ENCODE data around the gene GRN.

The GRN gene

GRCh38 chr17:44344939-44345453 lies at the start of gene GRN:
Gene GRN, plus strand, starts transcription at chr17:44345302. Its CDS starts 3,863 bp downstream, at chr17:44349165.
- DNase-seq: peak; percentile 74

DNA sequence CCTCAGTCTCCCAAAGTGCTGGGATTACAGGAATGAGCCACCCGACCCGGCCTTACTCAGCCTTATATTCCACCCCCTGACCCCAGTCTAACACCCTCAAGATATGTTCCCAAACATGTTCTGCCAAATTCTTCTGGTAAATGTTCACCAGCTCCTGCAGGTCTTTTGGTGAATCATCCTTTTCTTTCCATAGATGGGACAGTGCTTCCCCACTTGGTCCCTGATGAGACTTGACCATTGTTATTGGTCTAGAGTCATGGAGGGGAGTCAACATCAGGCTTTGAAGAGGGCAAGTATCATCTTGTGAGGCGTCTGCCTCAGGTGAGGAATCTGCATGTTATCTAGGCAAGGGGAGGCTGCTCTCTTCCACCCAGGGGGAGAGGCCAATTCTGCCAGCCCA lies 47.1 kb upstream of the GRN start:
- DNase-seq: no peak

- no peak for DNase-seq
These were observed 40.5 kb upstream of the GRN start for GRCh38 chr17:44304651-44305050.

DNA sequence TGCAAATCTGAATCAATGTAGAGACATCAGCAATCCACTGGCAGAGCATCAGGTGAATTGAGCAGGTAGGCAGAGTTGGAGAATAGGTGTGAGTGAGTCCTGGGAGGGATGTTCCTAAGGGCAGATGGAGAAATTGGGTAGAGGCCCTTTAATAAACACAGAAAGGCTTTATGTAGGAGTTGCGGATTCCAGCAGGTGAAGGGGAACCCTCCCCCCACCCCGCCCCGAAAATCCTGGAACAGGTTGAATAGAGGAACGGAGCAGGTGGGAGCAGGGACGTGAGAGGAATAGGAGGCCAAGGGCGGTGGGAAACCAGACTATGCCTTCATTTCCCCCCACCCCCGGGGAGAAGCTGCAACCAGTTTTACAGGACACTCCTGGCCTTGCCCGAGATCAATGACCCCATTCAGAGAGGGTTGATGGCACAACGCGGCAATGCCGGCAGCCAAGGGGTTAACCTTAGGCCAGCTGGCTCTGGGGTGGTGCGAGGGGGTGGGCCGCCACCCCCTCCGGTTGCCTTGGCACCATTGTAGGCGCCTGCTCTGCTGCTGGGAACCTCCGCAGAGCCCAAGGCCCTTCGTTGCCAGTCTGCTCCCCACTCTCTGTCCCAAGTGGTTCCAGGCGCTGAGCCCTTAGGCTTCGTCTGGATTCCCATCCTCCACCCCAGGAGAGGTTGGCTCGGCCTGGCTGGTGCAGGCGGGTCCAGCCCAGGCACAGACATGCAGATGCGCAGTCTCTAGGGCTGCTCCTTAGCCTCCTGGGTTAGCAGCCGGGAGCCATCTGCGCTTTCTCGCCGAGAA lies 37.5 kb upstream of the GRN start:
- no peak for DNase-seq

DNA sequence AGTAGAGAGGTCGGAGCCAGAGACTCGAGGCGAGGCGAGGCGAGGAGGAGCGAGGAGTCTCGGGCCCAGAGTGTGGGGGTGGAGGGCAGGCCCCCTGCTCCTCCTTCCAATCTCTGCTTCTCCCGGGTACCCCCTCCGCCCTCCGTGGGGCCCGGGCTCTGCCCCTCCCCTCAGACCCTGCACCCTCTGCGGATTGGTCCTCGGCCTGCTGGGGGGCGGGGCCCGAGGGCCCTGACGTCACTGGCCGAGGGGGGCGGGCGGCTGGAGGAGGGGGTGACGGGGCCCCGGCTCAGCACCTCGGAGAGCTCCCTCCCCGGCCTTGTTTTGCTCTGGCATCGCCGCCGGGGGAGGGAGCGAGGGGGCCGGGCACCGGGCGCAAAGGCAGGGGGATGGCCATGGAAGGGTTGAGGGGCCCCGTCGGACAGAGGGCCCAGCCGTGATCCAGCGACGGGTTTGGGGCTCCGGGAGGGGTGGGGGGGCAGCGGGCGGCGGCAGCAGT lies 36.7 kb upstream of the GRN start, which contains the start of gene RUNDC3A:
RUNDC3A (plus strand) TSS at position 282 of the 499 bp plus-strand sequence. CDS start 232 bp downstream, outside the sequence.
- peak; percentile 78 for DNase-seq

- no peak for DNase-seq
These were observed 36.2 kb upstream of the GRN start for GRCh38 chr17:44308865-44309264.

- no peak for DNase-seq
These were observed 35.6 kb upstream of the GRN start for GRCh38 chr17:44309472-44309871.

- no peak for DNase-seq
These were observed 34.9 kb upstream of the GRN start for GRCh38 chr17:44310188-44310587.

DNA sequence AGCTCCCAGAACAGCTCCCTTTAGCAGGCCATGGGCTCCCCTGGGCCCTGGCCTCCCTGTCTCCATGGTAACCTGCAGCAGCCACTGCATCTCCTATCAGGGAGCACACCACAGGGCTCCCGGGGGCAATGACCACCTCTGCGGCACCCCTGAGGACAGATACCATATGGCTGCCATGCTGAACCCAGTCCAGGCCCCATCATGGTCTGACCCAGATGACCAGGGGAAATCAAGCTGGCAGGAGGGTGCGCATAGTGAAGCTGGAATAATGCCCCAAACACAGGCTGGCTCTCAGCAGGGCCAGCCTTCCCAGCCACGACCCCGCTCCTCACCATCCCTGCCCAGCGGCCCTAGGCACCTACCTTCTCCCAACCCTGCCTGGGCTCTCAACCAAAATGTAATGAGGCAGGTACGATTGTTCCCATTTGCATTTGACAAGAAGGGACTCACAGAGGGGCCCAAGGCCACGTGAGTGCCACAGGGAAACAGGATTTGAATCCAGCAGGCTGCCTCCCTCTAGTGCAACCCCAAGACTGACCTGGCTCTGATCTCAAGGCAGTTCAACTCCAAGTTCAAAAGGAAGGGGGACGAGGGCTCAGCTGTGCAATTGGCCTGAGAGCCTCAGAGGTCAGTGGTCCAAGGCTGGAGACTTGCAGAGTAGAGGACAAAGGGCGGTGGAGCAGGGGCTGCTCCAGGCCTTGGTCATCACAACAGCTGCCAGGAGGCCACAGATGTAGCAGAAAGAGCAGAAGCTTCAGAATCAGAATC lies 34.3 kb upstream of the GRN start:
- no peak for DNase-seq

DNA sequence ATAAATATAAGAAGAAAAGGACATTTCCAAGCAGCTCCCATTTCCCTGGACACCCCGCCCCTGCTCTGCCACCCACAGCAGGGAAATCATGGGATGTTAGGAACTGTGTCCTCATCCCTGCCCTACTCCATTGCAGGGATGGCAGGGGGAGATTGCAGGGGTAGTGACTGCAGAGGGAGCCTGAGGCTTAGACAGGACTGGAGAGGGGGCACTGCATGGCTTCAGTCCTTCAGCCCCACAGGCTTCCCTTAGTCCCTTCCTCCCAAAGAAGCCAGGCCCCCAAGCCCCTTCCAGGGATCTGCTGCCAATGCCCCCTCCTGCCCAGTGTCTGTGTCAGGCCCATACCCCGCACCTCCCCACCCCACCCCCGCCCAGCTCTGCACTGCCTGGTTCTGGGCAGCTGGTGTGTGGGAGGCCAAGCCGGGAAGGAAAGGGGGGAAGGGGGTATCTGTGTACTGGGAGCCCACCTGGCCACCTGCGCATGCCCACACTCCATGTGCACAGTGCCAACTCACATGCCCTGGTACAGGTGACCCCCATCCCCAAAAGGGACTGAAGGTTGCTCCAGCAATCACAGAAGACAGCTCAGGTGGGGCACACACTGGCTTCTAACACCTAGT lies 33.4 kb upstream of the GRN start:
- no peak for DNase-seq

DNA sequence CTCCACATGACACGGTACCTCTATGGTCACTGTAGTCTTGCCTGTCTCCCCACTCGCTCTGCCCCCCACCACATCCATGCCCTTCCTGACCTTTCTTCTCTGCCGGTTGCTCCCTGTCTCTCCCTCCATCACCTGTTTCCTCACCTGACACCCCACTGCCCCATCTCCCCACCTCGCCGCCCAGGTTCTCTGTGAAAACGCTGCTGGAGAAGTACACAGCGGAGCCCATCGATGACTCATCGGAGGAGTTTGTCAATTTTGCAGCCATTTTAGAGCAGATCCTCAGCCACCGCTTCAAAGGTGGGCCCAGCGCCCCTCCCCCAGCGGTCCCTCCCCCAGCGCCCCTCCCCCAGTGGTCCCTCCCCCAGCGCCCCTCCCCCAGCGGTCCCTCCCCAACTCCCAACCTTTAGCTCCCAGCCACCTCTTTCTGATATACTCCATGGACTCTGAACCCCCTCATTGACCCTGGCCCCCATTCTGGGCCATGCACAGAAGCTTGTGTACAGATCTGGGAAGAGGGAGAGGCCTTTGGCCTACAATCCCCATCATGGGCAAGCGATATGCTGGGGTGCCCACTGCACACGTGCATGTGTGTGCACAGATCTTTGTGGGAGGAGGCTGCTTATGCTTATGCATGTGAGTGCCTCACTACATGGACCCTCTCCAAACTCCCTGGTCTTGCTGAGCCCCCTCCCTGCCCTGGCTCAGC lies 32.6 kb upstream of the GRN start:
- no peak for DNase-seq

DNA sequence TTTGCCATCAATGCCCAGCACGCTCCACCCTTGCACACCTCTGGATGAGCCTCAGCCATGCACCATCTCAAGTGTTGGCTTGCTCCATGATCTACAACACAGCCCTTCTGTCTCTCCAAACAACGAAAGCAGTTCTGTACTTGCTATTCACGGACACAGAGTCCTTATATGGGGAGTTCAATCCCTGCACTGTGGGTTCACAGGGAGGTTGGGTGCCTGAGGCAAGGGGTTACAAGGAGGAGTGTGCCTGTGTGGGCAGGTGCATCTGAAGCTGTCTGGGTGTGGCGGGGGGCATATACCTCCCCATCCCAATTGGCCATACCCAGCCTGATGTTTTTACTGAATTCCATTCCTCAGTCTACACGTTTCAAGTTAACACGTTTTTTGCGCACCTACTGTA lies 31.1 kb upstream of the GRN start:
- no peak for DNase-seq

DNA sequence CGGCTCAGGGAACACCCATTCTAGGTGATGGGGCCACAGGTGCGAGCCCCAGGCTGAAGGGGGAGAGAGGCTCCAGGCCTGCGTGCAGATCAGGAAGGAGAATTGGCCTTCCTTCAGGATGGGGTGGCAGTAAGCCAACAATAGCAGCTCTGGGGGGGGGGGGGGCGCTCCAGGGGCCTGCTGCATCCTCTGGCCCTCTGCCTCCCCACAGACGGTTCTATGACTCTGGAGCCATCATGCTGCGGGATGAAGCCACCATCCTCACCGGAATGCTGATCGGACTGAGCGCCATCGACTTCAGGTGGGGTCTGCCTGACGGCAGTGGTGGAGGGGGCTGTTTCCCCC lies 30.6 kb upstream of the GRN start:
- no peak for DNase-seq

DNA sequence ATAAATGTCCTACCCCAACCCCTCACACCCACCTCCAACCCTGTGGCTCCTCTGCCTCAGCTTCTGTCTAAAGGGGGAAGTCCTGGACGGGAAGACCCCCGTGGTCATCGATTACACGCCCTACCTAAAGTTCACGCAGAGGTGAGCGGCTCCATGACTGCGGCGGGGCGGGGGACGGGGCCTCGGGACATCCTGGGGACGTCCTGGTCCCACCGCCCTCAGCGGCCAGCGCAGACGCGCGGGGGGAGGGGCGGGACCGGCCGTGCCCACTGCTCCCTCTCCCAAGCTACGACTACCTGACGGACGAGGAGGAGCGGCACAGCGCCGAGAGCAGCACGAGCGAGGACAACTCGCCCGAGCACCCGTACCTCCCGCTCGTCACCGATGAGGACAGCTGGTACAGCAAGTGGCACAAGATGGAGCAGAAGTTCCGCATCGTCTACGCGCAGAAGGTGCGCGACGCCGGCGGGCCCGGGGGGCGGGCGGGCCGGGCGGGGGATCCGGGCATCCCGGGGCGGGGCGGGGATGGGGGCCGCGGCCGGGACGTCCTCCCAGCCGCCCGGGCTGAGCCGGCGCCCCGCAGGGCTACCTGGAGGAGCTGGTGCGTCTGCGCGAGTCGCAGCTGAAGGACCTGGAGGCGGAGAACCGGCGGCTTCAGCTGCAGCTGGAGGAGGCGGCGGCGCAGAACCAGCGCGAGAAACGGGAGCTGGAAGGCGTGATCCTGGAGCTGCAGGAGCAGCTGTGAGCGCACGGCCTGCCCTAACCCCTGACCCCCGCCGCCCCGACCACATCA lies 30.0 kb upstream of the GRN start:
- DNase-seq: no peak

DNA sequence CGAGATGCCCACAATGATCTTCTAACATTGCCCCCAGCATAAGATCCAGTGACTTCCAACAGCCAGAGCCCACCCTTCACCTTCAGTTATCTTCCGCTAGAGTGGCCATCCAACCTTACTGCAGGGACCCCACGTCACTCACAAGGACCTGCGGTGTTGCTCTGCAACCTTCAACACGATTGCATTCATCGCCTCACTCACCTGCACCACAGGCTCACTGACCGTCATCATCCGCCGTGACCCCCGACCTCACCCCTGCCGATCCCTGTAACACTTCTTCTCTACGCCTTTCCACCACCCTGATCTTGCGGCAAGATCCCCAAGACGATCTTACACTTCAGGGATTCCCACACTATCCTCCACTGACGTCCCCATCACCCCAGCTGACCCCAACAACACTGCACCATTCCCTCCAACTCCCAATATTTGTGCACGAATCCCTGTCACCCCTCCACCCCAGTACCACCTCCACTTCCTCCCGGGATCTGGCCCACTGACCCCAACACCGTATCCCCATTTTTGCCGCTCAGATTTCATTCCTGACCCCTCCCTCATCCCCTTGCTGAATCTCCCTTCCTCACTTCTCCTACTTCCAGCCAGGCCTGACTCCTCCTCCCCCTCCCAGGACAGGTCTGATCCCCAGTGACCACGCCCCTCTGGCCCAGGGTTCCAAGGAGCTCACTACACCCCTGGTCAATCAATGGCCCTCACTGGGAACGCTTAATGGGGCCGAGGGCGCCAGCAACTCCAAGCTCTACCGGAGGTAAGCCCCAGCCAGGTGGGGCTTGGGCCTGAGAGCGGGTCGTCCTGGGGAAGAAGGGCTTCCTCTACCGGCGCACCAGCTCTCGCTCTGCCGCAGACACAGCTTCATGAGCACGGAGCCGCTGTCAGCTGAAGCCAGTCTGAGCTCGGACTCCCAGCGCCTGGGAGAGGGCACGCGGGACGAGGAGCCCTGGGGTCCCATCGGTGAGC lies 29.1 kb upstream of the GRN start:
- DNase-seq: no peak

DNA sequence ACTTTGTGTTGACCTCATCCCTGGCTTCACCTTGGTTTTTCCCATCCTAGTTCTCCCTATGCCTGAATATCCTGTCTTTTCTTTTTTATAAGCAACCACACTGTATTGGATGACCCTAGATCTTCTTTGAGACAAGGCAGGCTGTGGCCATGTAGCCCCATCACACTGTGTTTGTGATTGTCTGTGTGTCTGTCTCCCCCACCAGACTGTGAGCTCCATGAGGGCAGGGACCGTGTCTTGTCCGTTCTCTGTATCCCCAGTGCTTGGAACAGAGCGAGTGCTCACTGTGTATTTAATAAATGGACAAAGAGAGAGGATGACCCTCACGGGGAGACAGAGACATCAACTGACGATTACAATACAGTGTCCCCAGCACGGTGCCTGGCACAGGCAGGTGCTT lies 27.6 kb upstream of the GRN start:
- DNase-seq: no peak

DNA sequence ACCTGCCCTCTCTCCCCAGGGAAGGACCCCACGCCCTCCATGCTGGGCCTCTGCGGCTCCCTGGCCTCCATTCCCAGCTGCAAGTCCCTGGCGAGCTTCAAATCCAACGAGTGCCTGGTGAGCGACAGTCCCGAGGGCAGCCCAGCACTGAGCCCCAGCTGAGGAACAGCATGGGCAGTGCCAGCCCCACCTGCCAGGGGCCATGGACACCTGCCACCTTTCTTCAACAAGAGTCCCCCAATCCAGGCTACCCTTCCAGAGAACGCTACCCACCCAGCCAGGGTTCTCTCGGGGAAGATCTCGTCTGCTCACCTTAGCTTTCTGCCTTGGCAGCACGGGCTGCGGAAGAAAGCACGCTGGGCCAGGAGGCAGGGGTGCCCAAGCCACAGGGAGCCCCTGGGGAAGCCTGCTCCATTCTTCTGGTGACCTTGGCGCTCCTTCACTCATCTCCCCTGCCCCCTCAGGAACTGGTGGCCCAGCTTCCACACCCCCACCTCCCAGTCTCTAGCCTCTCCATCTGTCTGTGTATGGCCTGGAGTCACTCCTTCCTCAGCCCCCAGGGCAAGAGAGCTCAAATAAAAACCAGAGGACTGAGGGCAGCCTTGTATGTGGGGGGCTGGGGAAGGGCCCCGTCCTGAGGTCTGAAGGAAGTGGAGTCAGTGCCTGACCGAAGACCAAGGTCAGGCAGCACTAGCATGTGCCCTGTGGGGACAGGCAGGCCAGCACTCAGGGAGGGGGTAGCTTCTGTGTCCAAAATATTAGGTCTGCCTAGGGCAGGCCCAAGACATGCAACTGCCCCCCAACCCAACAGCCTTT lies 26.8 kb upstream of the GRN start:
- no peak for DNase-seq

GRCh38 chr17:44320066-44320465 lies 25.0 kb upstream of the GRN start:
- no peak for DNase-seq

DNA sequence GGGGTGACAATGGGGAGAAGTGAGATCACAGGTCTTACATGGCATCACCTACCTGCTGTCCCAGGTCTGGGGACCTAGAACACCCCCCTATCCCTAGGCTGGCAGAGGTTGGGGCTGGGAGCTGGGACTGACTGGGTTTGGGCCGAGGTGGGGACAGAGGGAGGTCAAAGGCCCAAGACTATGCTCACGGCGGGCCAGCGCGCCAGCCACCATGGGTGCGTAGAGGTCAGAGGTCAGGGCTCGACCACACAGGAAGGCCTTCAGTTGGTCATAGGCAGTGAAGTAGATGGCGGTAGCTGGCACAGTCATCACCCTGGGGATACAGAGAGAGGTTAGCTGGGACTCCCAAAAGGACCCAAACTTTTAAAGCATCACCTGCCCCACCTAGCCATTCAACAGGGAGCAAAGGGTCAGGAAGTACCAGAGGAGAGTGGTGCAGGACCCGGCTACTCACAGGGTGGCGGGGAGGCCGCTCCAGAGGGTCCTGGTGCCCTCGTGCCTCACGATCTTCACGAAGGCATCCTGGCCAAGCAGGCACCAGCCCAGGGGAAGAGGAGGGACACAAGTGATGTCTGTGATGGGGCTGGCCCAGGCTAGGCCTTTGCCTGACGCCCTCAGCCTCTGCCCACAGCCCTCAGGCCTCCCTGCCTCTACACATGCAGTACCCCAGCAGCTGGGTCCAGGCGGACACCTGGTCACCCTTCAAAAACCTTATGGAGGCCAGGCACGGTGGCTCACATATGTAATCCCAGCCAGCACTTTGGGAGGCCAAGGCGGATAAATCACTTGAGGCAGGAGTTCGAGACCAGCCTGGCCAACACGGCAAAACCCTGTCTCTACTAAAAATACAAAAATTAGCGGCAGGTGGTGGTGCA lies 23.6 kb upstream of the GRN start:
- no peak for DNase-seq

Data from activated T-cell treated with anti-CD3 and anti-CD28 coated beads for 4 hours (primary cell).